ENCODE data around the gene ICAM5.

ICAM5 gene

GRCh38 chr19:10309423-10309822, 19.7 kb downstream of the ICAM5 start, which contains the start of gene ZGLP1:
Gene ZGLP1, minus strand, starts transcription at chr19:10309815.
- H3K4me3 Mint-ChIP-seq = no peak within 1 kb of the TSS
- no peaks in the 10 kb centered on the region for H3K27me3 Mint-ChIP-seq
- no peak within 1 kb of the TSS for H3K27ac Mint-ChIP-seq
- CTCF ChIA-PET = no interaction called here
- no peak for DNase-seq
- H3K36me3 Mint-ChIP-seq = no peaks in the 10 kb centered on the region
- peaks cover 4% of the 10 kb centered on the region for H3K4me1 Mint-ChIP-seq
- no peaks in the 10 kb centered on the region for H3K9me3 Mint-ChIP-seq

GRCh38 chr19:10315335-10316214, 25.8 kb downstream of the ICAM5 start, which contains the start of gene FDX2:
Gene FDX2, minus strand, starts transcription at chr19:10316015. Its CDS starts 19 bp downstream, at chr19:10315996.
- peaks cover 22% of the 10 kb centered on the region for H3K36me3 Mint-ChIP-seq
- peaks cover 18% of the 10 kb centered on the region for H3K4me1 Mint-ChIP-seq
- peak within 1 kb of the TSS; percentile 28 for H3K27ac Mint-ChIP-seq
- DNase-seq = peak; percentile 93
- CTCF ChIA-PET = interaction anchor here (0.6 to 2.2 kb wide), 3 partner anchors 9 to 73 kb away, joined by 4 to 6 read pairs (median 5); no protein-coding TSS in a partner anchor
- H3K27me3 Mint-ChIP-seq = no peaks in the 10 kb centered on the region
- no peaks in the 10 kb centered on the region for H3K9me3 Mint-ChIP-seq
- peak within 1 kb of the TSS; percentile 78 for H3K4me3 Mint-ChIP-seq

GRCh38 chr19:10316229-10317044, 26.7 kb downstream of the ICAM5 start:
- H3K4me1 Mint-ChIP-seq = peaks cover 18% of the 10 kb centered on the region
- no peaks in the 10 kb centered on the region for H3K9me3 Mint-ChIP-seq
- peaks cover 22% of the 10 kb centered on the region for H3K36me3 Mint-ChIP-seq
- CTCF ChIA-PET = interaction anchor here (0.7 to 2.2 kb wide), 2 partner anchors 47 to 57 kb away, joined by 3 to 5 read pairs; no protein-coding TSS in a partner anchor
- DNase-seq = no peak
- H3K27ac Mint-ChIP-seq = no peak overlapping the region
- H3K4me3 Mint-ChIP-seq = peak overlapping the region; percentile 78
- no peaks in the 10 kb centered on the region for H3K27me3 Mint-ChIP-seq

- Mint-ChIP-seq H3K27me3 (no peaks in the 10 kb centered on the region), H3K9me3 (no peaks in the 10 kb centered on the region), H3K36me3 (peaks cover 26% of the 10 kb centered on the region), H3K27ac (no peak overlapping the region), H3K4me3 (no peak overlapping the region), H3K4me1 (peaks cover 18% of the 10 kb centered on the region)
- CTCF ChIA-PET = interaction anchor here (0.7 kb wide), 1 partner anchor 48 kb away, joined by 3 read pairs; no protein-coding TSS in a partner anchor
- no peak for DNase-seq
Measured at GRCh38 chr19:10317045-10317856, 27.5 kb downstream of the ICAM5 start.

- Mint-ChIP-seq H3K4me3 (no peak overlapping the region), H3K27ac (no peak overlapping the region), H3K9me3 (no peaks in the 10 kb centered on the region), H3K4me1 (peaks cover 18% of the 10 kb centered on the region), H3K27me3 (no peaks in the 10 kb centered on the region), H3K36me3 (peaks cover 26% of the 10 kb centered on the region)
- no peak for DNase-seq
- CTCF ChIA-PET = no interaction called here
Measured at GRCh38 chr19:10317857-10318462, 28.2 kb downstream of the ICAM5 start.

GRCh38 chr19:10318807-10319682, 29.3 kb downstream of the ICAM5 start:
- CTCF ChIA-PET = no interaction called here
- Mint-ChIP-seq H3K9me3 (no peaks in the 10 kb centered on the region), H3K4me1 (peaks cover 18% of the 10 kb centered on the region), H3K36me3 (peaks cover 32% of the 10 kb centered on the region), H3K27me3 (no peaks in the 10 kb centered on the region), H3K27ac (peak overlapping the region; percentile 19), H3K4me3 (no peak overlapping the region)
- no peak for DNase-seq

GRCh38 chr19:10320602-10321416, 31.1 kb downstream of the ICAM5 start:
- peaks cover 40% of the 10 kb centered on the region for H3K36me3 Mint-ChIP-seq
- H3K27me3 Mint-ChIP-seq = no peaks in the 10 kb centered on the region
- CTCF ChIA-PET = interaction anchor here (1.4 kb wide), 1 partner anchor 68 kb away, joined by 4 read pairs; no protein-coding TSS in a partner anchor
- no peak overlapping the region for H3K4me3 Mint-ChIP-seq
- H3K27ac Mint-ChIP-seq = no peak overlapping the region
- H3K9me3 Mint-ChIP-seq = no peaks in the 10 kb centered on the region
- peaks cover 6% of the 10 kb centered on the region for H3K4me1 Mint-ChIP-seq
- no peak for DNase-seq

GRCh38 chr19:10321417-10321797, 31.7 kb downstream of the ICAM5 start:
- H3K27ac Mint-ChIP-seq = no peak overlapping the region
- CTCF ChIA-PET = no interaction called here
- no peaks in the 10 kb centered on the region for H3K9me3 Mint-ChIP-seq
- H3K36me3 Mint-ChIP-seq = peaks cover 36% of the 10 kb centered on the region
- DNase-seq = no peak
- H3K4me1 Mint-ChIP-seq = no peaks in the 10 kb centered on the region
- H3K4me3 Mint-ChIP-seq = no peak overlapping the region
- no peaks in the 10 kb centered on the region for H3K27me3 Mint-ChIP-seq

GRCh38 chr19:10321874-10322835, 32.4 kb downstream of the ICAM5 start:
- H3K36me3 Mint-ChIP-seq = peaks cover 35% of the 10 kb centered on the region

GRCh38 chr19:10325732-10326131, 36.0 kb downstream of the ICAM5 start:
- Mint-ChIP-seq H3K36me3 (peaks cover 35% of the 10 kb centered on the region), H3K27ac (no peak overlapping the region), H3K27me3 (no peaks in the 10 kb centered on the region), H3K4me3 (no peak overlapping the region), H3K4me1 (peaks cover 6% of the 10 kb centered on the region), H3K9me3 (no peaks in the 10 kb centered on the region)
- CTCF ChIA-PET = interaction anchor here (0.7 to 1.8 kb wide), 3 partner anchors 55 to 76 kb away, joined by 4 to 5 read pairs (median 5); no protein-coding TSS in a partner anchor
- DNase-seq = no peak

More at GRCh38 chr19:10321874-10322835, 32.4 kb downstream of the ICAM5 start:
- no peak for DNase-seq
- CTCF ChIA-PET = no interaction called here
- Mint-ChIP-seq H3K27ac (no peak overlapping the region), H3K4me3 (no peak overlapping the region), H3K27me3 (no peaks in the 10 kb centered on the region), H3K9me3 (no peaks in the 10 kb centered on the region), H3K4me1 (no peaks in the 10 kb centered on the region)

- CTCF ChIA-PET = no interaction called here
- Mint-ChIP-seq H3K4me3 (no peak overlapping the region), H3K27me3 (no peaks in the 10 kb centered on the region), H3K36me3 (peaks cover 37% of the 10 kb centered on the region), H3K9me3 (no peaks in the 10 kb centered on the region), H3K4me1 (peaks cover 18% of the 10 kb centered on the region), H3K27ac (no peak overlapping the region)
- DNase-seq = no peak
Measured at GRCh38 chr19:10327793-10328192, 38.0 kb downstream of the ICAM5 start.
